Measurements from ENCODE around the gene TREH. TPM values are rescaled to one million over a fixed set of nuclear protein-coding genes. Genes with fewer than 3 reads are reported as not detected.

Gene TREH
- total and polyA plus RNA-seq, 2 donors from 2014 or later: 1.0 to 10.2 TPM

- TF ChIP-seq CTCF (IDR thresholded peaks at IDR 0.05; ENCODE audit: borderline replicate concordance, extremely low read depth, insufficient read depth): no peak
- Histone ChIP-seq H3K4me3 (ENCODE audit: low read length in 3 of 3) (no peak overlapping the region), H3K9ac (ENCODE audit: low read length in 3 of 3) (no peak overlapping the region), H3K27me3 (ENCODE audit: control insufficient read depth, insufficient read depth, low read length) (no peaks in the 10 kb centered on the region), H3K4me1 (ENCODE audit: control insufficient read depth in 2 of 3, insufficient read depth in 2 of 3, low read depth in 1 of 3, low read length in 3 of 3) (peaks cover 0 to 5% (median 4%) of the 10 kb centered on the region in 3 donors), H3K27ac (ENCODE audit: low read depth in 2 of 2, low read length in 2 of 2) (no peak overlapping the region), H3K36me3 (ENCODE audit: control insufficient read depth in 2 of 3, insufficient read depth in 3 of 3, low read length in 3 of 3) (no peaks in the 10 kb centered on the region), H3K9me3 (ENCODE audit: control insufficient read depth in 2 of 3, insufficient read depth in 1 of 3, low read length in 3 of 3) (no peaks in the 10 kb centered on the region)
- FAIRE-seq (no peak), DNase-seq (no peak)
- intact Hi-C loops (cut with DNase I): no loop called here
Observed at GRCh38 chr11:118677977-118678376, 1.5 kb downstream of the TREH start.

- H3K27me3 ChIP-seq (ENCODE audit: control insufficient read depth, insufficient read depth, low read length): no peaks in the 10 kb centered on the region
- FAIRE-seq (no peak), DNase-seq (no peak)
- peaks cover 0 to 3% (median 3%) of the 10 kb centered on the region in 3 donors for H3K4me1 ChIP-seq (ENCODE audit: control insufficient read depth in 2 of 3, insufficient read depth in 2 of 3, low read depth in 1 of 3, low read length in 3 of 3)
- H3K4me3 ChIP-seq (ENCODE audit: low read length in 3 of 3): no peak overlapping the region
- TF ChIP-seq CTCF (IDR thresholded peaks at IDR 0.05; ENCODE audit: borderline replicate concordance, extremely low read depth, insufficient read depth): no peak
- peak overlapping the region in 1 of 2 donors; percentile 65 for H3K27ac ChIP-seq (ENCODE audit: low read depth in 2 of 2, low read length in 2 of 2)
- H3K9ac ChIP-seq (ENCODE audit: low read length in 3 of 3): no peak overlapping the region
- intact Hi-C loops (cut with DNase I): no loop called here
- H3K36me3 ChIP-seq (ENCODE audit: control insufficient read depth in 2 of 3, insufficient read depth in 3 of 3, low read length in 3 of 3): no peaks in the 10 kb centered on the region
- H3K9me3 ChIP-seq (ENCODE audit: control insufficient read depth in 2 of 3, insufficient read depth in 1 of 3, low read length in 3 of 3): no peaks in the 10 kb centered on the region
Observed at GRCh38 chr11:118674082-118674435, 5.4 kb downstream of the TREH start.

- Histone ChIP-seq H3K27ac (ENCODE audit: low read depth in 2 of 2, low read length in 2 of 2) (peak overlapping the region in 1 of 2 donors; percentile 65), H3K9ac (ENCODE audit: low read length in 3 of 3) (no peak overlapping the region), H3K36me3 (ENCODE audit: control insufficient read depth in 2 of 3, insufficient read depth in 3 of 3, low read length in 3 of 3) (no peaks in the 10 kb centered on the region), H3K4me1 (ENCODE audit: control insufficient read depth in 2 of 3, insufficient read depth in 2 of 3, low read depth in 1 of 3, low read length in 3 of 3) (peaks cover 0 to 3% (median 0%) of the 10 kb centered on the region in 3 donors), H3K4me3 (ENCODE audit: low read length in 3 of 3) (no peak overlapping the region), H3K9me3 (ENCODE audit: control insufficient read depth in 2 of 3, insufficient read depth in 1 of 3, low read length in 3 of 3) (no peaks in the 10 kb centered on the region), H3K27me3 (ENCODE audit: control insufficient read depth, insufficient read depth, low read length) (no peaks in the 10 kb centered on the region)
- TF ChIP-seq CTCF (IDR thresholded peaks at IDR 0.05; ENCODE audit: borderline replicate concordance, extremely low read depth, insufficient read depth): no peak
- DNase-seq (no peak), FAIRE-seq (no peak)
- intact Hi-C loops (cut with DNase I): no loop called here
Observed at GRCh38 chr11:118673361-118674081, 5.9 kb downstream of the TREH start.

All from kidney (tissue), 14 donors.